Heart left ventricle (tissue), 16 donors: Measurements from ENCODE around the gene SHISA9. TPM values are rescaled to one million over a fixed set of nuclear protein-coding genes. Genes with fewer than 3 reads are reported as not detected.
A peak's percentile ranks its signal among the peaks of the same experiment; 100 is the strongest.

Experiments
- ATAC-seq, 4 donors: fragments of 200-7000 bp; cut with Tn5 transposase; one replicate each; pipeline ENCODE4 v1.9.1; 2020 to 2022; ENCODE audit warnings: moderate library complexity in 4 of 4, mild to moderate bottlenecking in 3 of 4, moderate number of reproducible peaks in 1 of 4
- DNase-seq, 5 donors: peaks; one replicate each; pipeline ENCODE4 v3.0.0-alpha.2; 2020
- H3K27ac ChIP-seq, 12 donors: fragments of 200-600 bp; sonication (generic) in 4 of 12; one replicate each; pipeline versions ENCODE4 v1.5.0 to v1.8.0; 2016 to 2022; ENCODE audit warnings: mild to moderate bottlenecking in 2 of 12
- H3K27me3 ChIP-seq, 9 donors: fragments of 200-600 bp; sonication (generic) in 2 of 9; one replicate each; pipeline versions ENCODE4 v1.5.1 to v1.8.0; 2016 to 2022; ENCODE audit warnings: mild to moderate bottlenecking in 3 of 9
- H3K36me3 ChIP-seq, 9 donors: fragments of 200-600 bp; sonication (generic) in 2 of 9; one replicate each; pipeline versions ENCODE4 v1.5.0 to v1.8.0; 2018 to 2022; ENCODE audit warnings: mild to moderate bottlenecking in 2 of 9
- H3K4me1 ChIP-seq, 12 donors: fragments of 200-600 bp; sonication (generic) in 4 of 12; one replicate each; pipeline versions ENCODE4 v1.5.0 to v1.8.0; 2016 to 2022; ENCODE audit warnings: mild to moderate bottlenecking in 3 of 12
- H3K4me3 ChIP-seq, 12 donors: fragments of 200-600 bp; sonication (generic) in 4 of 12; one replicate each; pipeline versions ENCODE4 v1.5.0 to v1.8.0; 2017 to 2022; ENCODE audit warnings: mild to moderate bottlenecking in 9 of 12, moderate library complexity in 4 of 12
- H3K9me3 ChIP-seq, 12 donors: fragments of 200-600 bp; sonication (generic) in 4 of 12; one replicate each; pipeline versions ENCODE4 v1.5.0 to v1.8.0; 2016 to 2022; ENCODE audit warnings: mild to moderate bottlenecking in 1 of 12
- CTCF ChIP-seq, 12 donors: fragments of 200-600 bp; sonication (generic) in 4 of 12; IDR thresholded peaks; one replicate each; pipeline versions ENCODE4 v1.5.0 to v1.8.0; 2018 to 2022; ENCODE audit warnings: antibody characterized with exemption in 12 of 12, mild to moderate bottlenecking in 5 of 12
- POLR2A ChIP-seq, 2 donors: fragments of 450-650 bp; IDR thresholded peaks; one replicate each; pipeline ENCODE4 v1.6.1; 2017; ENCODE audit warnings: antibody characterized with exemption in 2 of 2, mild to moderate bottlenecking in 2 of 2, moderate library complexity in 2 of 2
- WGBS, 4 donors: extraction: QIAGEN DNeasy Blood & Tissue Kit in 2 of 4; methylation state at CpG; one replicate each; pipeline versions ENCODE4 v1.1.5 to v1.1.7; 2013 to 2018; 5-methylcytosine and 5-hydroxymethylcytosine counted together
- intact Hi-C, 10 donors: fragments of 100-400 bp; cut with DNase I; formaldehyde crosslinking; loops; one replicate each; pipeline versions ENCODE4 v1.11.1 to v1.14.2; 2022
- polyA plus RNA-seq, 2 donors: library from polyadenylated mRNA; stranded (reverse); fragments of 200-250 nt; gene quantifications; one replicate each; pipeline ENCODE4 v1.2.3, GENCODE V29; 2013
- total RNA-seq, 9 donors: library from RNA; depleted of rRNA in 2 of 9; stranded (reverse); fragments of >200 nt in 2 of 9; fragmentation: NEBNext Ultra II Directional in 3 of 9; extraction: Animal tissue kit (Norgen Biotek cat#: 25700) in 3 of 9; gene quantifications; one replicate each; pipeline versions ENCODE4 v1.1.0 to v1.2.4, GENCODE V29; 2016 to 2023
- donor health status: ischemic (EF 13 %, LVEDD 7.1; RV severe dilation, severe dysfunction).
- donor health status: healthy with polysubstance abuse.
- donor health status: DM: no; HTN: yes; CAD: no.
- donor health status: DM: no; HTN: no; CAD: no.
- donor health status: ischemic (EF 25% LVEDD 6.9; RV normal size, moderate dysfunction).
- donor health status: ischemic (EF 25% LVEDD 5.7; RV mildly dilated, moderate dysfunction).
- donor health status: healthy.
- donor health status: DM: yes; HTN: yes; CAD: no.
- donor health status: ischemic (EF 35%, LVEDD 5.7; RV mildly dilated, moderate dysfunction).
- donor health status: nonischemic (EF 11% LVEDD 7.7; RV severe dilation, severe dysfunction).
- donor health status: DM: yes; HTN: yes; CAD: no.
- donor health status: PGD.
- donor health status: ischemic (EF 29% LVEDD 5.4; RV normal size, mild dysfunction).
- donor health status: nonischemic (EF 23%, LVEDD 6.1; RV moderate dilation, normal function).

SHISA9 gene
- total and polyA plus RNA-seq, 11 donors: 0.08 to 0.83 (median 0.24) TPM; not detected in 1

GRCh38 chr16:13030769-13031168 lies 129.4 kb downstream of the SHISA9 start:
- Histone ChIP-seq H3K36me3 (no peaks in the 10 kb centered on the region), H3K4me3 (no peak overlapping the region), H3K9me3 (peaks cover 0 to 15% (median 2%) of the 10 kb centered on the region in 12 donors), H3K27me3 (no peaks in the 10 kb centered on the region), H3K27ac (no peak overlapping the region), H3K4me1 (no peaks in the 10 kb centered on the region)
- TF ChIP-seq CTCF (IDR thresholded peaks at IDR 0.05): no peak
- no peak for TF ChIP-seq POLR2A (IDR thresholded peaks at IDR 0.05)
- DNase-seq (no peak), ATAC-seq (no peak)
- intact Hi-C loops: no loop called here
- WGBS, 4 donors: 44 to 66% (median 62%) methylated on average over 6 of the region's 6 CpGs

- Histone ChIP-seq H3K4me3 (no peak overlapping the region), H3K27ac (no peak overlapping the region), H3K9me3 (peaks cover 0 to 12% (median 0%) of the 10 kb centered on the region in 12 donors), H3K4me1 (no peaks in the 10 kb centered on the region), H3K36me3 (no peaks in the 10 kb centered on the region), H3K27me3 (no peaks in the 10 kb centered on the region)
- intact Hi-C loops: no loop called here
- WGBS, 4 donors: 79 to 84% (median 84%) methylated on average over 5 of the region's 5 CpGs
- DNase-seq (no peak), ATAC-seq (no peak)
- TF ChIP-seq POLR2A (IDR thresholded peaks at IDR 0.05): no peak
- TF ChIP-seq CTCF (IDR thresholded peaks at IDR 0.05): no peak
These were observed 131.5 kb downstream of the SHISA9 start for GRCh38 chr16:13032911-13033310.

- H3K9me3 ChIP-seq: no peaks in the 10 kb centered on the region
- H3K4me3 ChIP-seq: no peak overlapping the region
- DNase-seq: peak in 3 of 5 donors; percentile 25 to 51 (median 30)
- no peaks in the 10 kb centered on the region for H3K36me3 ChIP-seq
- no peak for ATAC-seq
- no peaks in the 10 kb centered on the region for H3K4me1 ChIP-seq
- TF ChIP-seq POLR2A (IDR thresholded peaks at IDR 0.05) (no peak), CTCF (IDR thresholded peaks at IDR 0.05) (no peak)
- 6 to 13% (median 9%) methylated on average over 4 of the region's 4 CpGs for WGBS, 4 donors
- no peak overlapping the region for H3K27ac ChIP-seq
- H3K27me3 ChIP-seq: no peaks in the 10 kb centered on the region
- intact Hi-C loops: no loop called here
These were observed 135.2 kb downstream of the SHISA9 start for GRCh38 chr16:13036600-13036999.

- ATAC-seq (no peak), DNase-seq (no peak)
- Histone ChIP-seq H3K27me3 (no peaks in the 10 kb centered on the region), H3K4me1 (no peaks in the 10 kb centered on the region), H3K36me3 (no peaks in the 10 kb centered on the region), H3K9me3 (peaks cover 0 to 10% (median 0%) of the 10 kb centered on the region in 12 donors), H3K4me3 (no peak overlapping the region), H3K27ac (no peak overlapping the region)
- WGBS, 4 donors: 53 to 73% (median 61%) methylated on average over 3 of the region's 3 CpGs
- TF ChIP-seq POLR2A (IDR thresholded peaks at IDR 0.05): no peak
- no peak for TF ChIP-seq CTCF (IDR thresholded peaks at IDR 0.05)
- intact Hi-C loops: no loop called here
These were observed 137.2 kb downstream of the SHISA9 start for GRCh38 chr16:13038591-13038990.
